ENCODE data around the gene ZNF780A.

ZNF780A gene

DNA sequence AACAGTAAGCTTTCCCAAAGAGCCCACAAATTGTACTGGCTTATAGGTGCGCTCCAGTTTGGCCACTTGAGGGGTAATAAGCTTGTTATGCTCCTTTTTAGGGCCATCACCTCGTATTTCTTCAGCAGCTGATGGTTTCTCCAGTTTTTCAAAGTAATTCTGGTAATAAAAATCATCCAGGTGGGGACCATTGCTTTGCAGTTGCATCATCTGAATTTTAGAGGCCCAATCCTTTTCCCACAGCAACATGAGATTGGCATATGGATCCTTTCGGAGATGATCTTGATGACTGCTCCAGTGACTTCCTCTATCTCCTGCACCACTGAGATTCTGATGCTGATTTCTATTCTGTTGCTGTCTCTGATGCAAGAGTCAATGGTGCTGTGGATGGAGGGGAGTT is 66.8 kb downstream of the ZNF780A start:
- Histone ChIP-seq H3F3A (ENCODE audit: insufficient read depth) (no peaks in the 10 kb centered on the region), H3K79me2 (ENCODE audit: insufficient read depth, low read length) (no peaks in the 10 kb centered on the region), H3K27me3 (ENCODE audit: low read length) (no peaks in the 10 kb centered on the region), H3K9ac (ENCODE audit: low read length) (no peak overlapping the region), H3K4me2 (ENCODE audit: low read depth, low read length, poor library complexity, severe bottlenecking) (no peak overlapping the region), H4K20me1 (ENCODE audit: low read depth, low read length) (no peaks in the 10 kb centered on the region), H3K4me3 (ENCODE audit: insufficient read depth, low read length, poor library complexity, severe bottlenecking) (no peak overlapping the region), H3K27ac (ENCODE audit: low read depth, low read length) (no peak overlapping the region), H3K36me3 (ENCODE audit: low read length) (no peaks in the 10 kb centered on the region), H3K9me3 (ENCODE audit: insufficient read depth, low read length) (peaks cover 44% of the 10 kb centered on the region; the same call in 1 of the 2 replicates), H2AFZ (ENCODE audit: low read depth, low read length, severe bottlenecking) (no peak overlapping the region), H3K9me2 (replicated peaks; ENCODE audit: insufficient read depth, low read length) (no peaks in the 10 kb centered on the region)
- no peak for TF ChIP-seq EZH2phosphoT487 (conservative IDR thresholded peaks at IDR 0.05; ENCODE audit: low read length)
- TF ChIP-seq, protein P1, sequence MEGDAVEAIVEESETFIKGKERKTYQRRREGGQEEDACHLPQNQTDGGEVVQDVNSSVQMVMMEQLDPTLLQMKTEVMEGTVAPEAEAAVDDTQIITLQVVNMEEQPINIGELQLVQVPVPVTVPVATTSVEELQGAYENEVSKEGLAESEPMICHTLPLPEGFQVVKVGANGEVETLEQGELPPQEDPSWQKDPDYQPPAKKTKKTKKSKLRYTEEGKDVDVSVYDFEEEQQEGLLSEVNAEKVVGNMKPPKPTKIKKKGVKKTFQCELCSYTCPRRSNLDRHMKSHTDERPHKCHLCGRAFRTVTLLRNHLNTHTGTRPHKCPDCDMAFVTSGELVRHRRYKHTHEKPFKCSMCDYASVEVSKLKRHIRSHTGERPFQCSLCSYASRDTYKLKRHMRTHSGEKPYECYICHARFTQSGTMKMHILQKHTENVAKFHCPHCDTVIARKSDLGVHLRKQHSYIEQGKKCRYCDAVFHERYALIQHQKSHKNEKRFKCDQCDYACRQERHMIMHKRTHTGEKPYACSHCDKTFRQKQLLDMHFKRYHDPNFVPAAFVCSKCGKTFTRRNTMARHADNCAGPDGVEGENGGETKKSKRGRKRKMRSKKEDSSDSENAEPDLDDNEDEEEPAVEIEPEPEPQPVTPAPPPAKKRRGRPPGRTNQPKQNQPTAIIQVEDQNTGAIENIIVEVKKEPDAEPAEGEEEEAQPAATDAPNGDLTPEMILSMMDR (IDR thresholded peaks at IDR 0.05; ENCODE audit: insufficient read depth, low read length, poor library complexity, severe bottlenecking), result no peak

Measured in SU-DHL-6 (cell line).